Uterus (tissue), 2 donors: Measurements from ENCODE around the gene IKZF4.

Source experiments
- POLR2A ChIP-seq, 2 donors: fragments of 450-650 bp; IDR thresholded peaks; one replicate each; pipeline ENCODE4 v1.6.1; 2016; ENCODE audit warnings: antibody characterized with exemption in 2 of 2, mild to moderate bottlenecking in 1 of 2, moderate library complexity in 1 of 2
- TF ChIP-seq, protein P1 (sequence below), 4 experiments: fragments of 200-600 bp in 2 of 4; fragments of 450-650 bp in 2 of 4; sonication (generic) in 2 of 4; IDR thresholded peaks; one replicate each; pipeline ENCODE4 v1.5.1; 2016 to 2019; ENCODE audit warnings: antibody characterized with exemption in 4 of 4, mild to moderate bottlenecking in 2 of 4, moderate library complexity in 1 of 4

DNA sequence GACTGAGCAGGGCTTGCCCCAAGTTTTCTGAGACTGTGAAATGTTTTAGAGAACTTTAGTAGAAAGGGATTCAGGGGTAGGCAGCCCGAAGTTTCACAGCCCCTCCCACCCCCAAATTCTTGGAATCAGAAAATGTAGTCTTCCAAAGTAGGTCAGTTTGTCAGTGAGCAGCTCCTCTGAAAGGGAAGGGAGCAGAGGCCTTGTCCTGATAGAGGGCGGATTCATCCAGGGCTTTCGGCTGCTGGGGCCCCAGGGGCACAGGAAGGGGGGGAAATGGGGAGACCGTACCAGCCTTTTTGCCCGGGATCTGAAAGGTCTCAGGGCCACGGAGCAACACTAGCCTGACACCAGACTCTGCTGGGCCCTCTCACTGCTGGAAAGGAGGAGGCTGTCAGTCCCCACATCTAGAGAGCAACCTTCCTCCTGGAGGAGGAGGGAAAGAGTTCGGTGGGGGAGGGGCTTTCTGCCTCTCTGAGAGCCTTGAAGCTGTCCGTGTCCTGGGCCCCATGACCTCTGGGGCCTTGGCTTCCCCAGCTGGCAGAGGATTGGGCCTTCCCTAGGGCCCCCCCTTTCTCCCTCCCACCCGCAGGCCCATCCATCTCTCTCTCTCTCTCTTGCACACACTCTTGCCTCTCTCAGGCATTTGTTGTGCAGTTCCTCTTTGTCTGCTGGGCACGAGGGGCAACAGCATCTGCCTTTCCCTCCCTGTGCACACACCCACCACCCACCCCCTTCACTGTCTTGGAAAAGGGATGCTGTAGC is at the start of gene IKZF4:
- TF ChIP-seq, protein P1, sequence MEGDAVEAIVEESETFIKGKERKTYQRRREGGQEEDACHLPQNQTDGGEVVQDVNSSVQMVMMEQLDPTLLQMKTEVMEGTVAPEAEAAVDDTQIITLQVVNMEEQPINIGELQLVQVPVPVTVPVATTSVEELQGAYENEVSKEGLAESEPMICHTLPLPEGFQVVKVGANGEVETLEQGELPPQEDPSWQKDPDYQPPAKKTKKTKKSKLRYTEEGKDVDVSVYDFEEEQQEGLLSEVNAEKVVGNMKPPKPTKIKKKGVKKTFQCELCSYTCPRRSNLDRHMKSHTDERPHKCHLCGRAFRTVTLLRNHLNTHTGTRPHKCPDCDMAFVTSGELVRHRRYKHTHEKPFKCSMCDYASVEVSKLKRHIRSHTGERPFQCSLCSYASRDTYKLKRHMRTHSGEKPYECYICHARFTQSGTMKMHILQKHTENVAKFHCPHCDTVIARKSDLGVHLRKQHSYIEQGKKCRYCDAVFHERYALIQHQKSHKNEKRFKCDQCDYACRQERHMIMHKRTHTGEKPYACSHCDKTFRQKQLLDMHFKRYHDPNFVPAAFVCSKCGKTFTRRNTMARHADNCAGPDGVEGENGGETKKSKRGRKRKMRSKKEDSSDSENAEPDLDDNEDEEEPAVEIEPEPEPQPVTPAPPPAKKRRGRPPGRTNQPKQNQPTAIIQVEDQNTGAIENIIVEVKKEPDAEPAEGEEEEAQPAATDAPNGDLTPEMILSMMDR (IDR thresholded peaks at IDR 0.05): no peak
- TF ChIP-seq POLR2A (IDR thresholded peaks at IDR 0.05): peak in 1 of 2 donors; percentile 18
